Measurements from ENCODE around the gene DPEP2NB.
"Not testable (repeated sequence)": the region's sequence is repeated elsewhere in the genome, so short reads cannot be mapped to it uniquely, and the experiment has no call there.

The DPEP2NB gene

DNA sequence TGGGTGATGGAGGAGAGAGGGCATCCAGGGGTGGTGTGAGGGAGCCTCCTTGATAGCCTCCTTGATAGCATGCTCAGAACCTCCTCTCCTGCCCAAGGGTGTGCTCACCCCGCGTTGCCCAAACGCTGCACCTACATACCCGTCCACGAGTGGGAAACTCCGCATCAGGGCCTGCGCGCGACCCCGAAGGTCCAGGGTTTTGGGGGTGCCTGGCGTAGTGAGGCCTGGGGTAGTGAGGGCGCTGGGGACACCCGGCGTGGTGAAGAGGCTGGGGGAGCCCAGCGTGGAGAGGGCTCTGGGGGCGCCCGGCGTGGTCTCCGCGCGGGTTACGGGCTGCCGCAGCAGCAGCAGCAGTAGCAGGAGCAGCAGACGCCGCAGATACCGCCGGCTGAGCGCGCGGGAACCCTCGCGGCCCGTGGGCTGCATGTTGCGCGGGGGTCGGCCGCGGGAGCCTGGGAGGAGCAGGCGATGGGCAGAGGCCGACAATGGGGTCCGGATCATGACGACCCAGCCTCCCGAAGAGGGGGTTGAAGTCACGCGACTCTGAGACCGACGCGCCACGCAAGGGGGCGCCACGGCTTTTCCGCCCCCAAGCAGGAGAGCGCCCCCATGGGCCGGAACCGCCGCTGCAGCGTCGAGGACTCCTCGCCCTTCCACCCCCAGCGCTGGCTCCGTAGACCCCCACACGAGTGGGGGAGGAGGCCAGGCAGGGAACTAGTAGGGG, 35.6 kb downstream of the DPEP2NB start, which contains the start of gene DPEP3:
TSS of gene DPEP3 (minus strand) at position 545 of the 724 bp plus-strand sequence. CDS start at position 426, 119 bp downstream.
- no peak for FAIRE-seq

DNA sequence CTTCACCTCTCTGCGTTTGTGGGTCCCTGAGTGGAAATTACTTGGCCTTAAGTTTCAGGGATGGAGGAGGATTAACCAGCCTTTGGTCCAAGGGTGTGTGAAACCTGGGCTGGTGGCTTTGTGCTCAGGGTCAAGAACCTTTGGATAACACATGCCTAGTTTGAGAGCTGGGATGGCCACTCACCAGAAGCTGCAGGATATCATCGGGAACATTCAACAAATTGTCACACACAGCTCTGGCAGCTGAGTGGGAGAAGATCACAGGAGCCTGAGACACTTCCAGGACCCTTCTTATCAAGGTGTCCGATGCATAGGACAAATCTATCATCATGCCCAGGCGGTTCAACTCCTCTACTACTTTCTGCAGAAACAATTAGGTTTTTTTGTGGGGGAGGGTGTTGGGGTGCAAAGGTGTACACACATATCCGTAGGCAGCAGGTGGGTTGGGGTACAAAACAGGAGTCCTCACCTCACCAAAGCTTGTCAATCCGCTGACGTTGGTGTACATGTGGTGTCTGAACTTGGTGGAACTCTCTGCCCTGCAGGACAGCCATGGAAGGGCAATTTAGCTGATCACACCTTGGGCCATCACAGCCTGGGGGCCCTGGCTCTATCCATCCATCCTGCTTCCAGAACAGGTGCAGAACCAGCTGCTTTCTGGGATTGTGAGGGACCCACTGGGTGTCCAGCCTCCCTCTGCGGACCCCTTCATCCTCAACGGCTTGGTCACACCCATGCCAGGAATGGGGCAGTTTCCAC, 38.1 kb downstream of the DPEP2NB start:
- FAIRE-seq = no peak

DNA sequence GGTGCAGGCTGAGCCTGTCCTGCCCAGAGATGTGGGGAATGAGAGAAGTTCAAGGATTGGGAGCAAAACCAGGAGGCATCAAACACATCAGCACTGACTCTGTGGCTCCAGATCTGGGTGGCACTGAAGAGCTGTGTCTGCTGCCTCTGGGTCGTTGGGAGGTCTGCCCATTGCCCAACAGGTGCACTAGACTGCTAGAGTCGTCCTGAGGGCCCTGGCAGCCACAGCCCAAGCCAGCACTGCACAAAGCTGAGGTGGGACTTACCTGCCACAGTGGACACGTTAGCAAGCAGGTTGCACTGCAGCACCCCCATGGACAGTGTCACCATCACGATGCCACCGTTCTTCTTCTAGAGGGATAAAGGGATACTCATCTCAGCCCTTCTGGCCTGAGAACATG, 38.7 kb downstream of the DPEP2NB start:
- FAIRE-seq = no peak

DNA sequence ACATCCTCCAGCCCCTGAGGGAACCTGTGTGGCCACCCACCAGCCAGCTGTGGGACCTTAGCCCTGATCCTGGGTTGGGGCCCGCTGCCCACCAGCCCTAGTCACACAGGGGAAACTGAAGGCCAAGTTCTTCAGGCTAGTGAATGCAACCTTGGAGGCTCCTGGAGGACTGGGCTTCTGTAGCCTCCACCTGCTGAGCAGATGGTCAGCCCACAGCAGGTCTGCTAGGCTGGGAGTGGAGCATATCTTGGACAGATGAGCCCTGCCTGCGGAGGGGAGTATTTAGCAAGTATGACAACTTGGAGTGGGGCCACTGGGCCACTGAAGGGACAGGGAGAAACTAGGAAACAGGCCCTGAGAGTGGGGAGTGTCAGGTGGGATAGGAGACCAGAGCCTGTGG, 39.5 kb downstream of the DPEP2NB start:
- no peak for FAIRE-seq

DNA sequence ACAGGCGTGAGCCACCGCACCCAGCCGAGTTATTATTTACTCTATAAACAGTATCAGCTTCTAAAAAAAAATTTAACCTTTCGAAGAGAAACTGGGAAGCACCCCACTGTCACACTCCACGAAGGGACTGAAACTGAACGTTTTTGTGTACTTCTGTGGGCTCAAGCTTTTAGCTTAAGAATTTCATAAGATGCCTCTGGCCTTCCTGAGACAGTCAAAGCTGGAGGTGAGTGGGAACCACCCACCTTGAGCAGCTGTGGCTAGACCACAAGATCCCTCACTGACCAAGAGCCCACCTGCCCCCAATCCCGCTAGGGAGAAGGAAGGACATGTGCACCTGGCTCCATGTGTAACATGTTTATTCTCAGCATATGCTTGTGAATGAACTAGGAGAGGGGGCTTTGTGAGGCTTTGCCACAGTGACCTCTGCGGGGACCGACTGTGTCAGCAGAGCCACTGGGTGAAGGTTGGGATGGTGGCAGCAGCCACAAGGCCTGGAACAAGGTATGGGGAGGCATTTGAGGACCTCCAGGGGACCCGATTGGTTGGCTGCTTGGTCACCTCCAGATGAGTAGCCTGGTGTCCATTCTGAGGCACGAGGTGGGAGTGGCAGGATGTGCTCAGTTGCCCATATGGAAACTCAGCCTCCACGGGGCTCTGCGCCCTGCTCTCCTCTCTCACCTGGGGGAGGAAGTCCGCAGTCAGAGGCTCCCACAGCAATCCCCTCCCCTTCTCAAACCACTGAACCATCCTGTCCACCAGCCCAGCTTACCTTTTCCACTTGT, 40.2 kb downstream of the DPEP2NB start:
- FAIRE-seq = no peak

DNA sequence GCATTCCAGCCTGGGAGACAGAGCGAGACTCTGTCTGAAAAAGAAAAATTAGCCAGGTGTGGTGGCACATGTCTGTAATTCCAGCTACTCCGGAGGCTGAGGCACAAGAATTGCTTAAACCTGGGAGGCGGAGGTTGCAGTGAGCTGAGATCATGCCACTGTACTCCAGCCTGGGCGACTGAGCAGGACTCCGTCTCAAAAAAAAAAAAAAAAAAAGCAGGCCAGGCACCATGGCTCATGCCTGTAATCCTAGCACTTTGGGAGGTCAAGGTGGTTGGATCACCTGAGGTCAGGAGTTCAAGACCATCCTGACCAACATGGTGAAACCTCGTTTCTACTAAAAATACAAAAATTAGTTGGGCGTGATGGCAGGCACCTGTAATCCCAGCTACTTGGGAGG, 43.4 kb downstream of the DPEP2NB start:
- not testable (repeated sequence) for FAIRE-seq

DNA sequence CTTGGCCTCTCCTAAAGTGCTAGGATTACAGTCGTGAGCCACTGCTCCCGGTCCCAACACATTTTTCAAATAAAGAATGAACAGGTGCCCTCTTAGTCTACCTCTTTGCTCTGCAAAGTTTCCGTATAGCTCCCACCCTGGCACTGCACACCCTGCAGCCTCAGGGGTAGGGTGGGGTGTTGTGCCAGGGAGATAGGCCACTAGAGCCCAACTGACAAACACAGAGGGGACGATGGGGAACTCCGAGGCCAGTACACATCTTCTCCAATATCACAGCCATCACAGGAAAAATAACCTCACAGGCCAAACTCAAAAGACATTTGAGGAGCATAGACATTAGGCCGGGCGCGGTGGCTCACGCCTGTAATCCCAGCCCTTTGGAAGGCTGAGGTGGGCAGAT, 44.6 kb downstream of the DPEP2NB start:
- FAIRE-seq = no peak

DNA sequence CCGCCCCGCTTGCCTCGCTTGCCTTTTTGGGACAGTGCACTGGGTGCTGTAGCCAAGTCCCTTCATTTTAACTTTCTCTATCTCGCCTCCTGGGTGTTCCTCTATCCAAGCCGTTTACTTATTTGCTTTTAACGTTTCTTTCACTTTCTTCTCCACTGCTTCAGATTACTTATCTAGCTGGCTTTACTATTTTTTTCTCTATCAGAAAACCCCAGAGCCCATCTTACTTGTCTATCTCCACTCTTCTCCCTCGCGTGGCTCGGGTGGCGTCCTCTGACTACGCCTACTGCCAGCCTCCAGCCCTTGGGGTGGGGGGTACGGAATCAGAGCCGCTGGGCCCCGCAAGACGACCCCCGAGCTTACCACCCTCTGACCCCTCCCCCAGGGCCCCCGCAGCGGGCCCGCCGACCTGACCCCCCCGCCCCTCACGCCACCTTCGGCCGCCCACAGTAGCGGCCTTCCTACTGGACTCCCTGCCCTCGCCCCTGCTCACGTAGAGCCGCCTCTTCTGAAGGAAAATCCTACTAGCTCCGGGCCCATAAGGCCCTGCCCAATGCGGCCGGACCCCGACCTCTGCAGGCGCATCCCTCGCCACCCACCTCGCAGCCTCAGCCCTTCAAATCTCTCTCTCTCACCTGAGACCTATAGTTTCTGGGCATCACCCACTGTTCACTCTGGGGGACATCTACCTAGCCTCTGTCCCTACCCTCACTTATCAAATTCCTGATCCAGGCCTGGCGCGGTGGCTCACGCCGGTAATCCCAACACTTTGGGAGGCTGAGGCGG, 46.3 kb downstream of the DPEP2NB start:
- FAIRE-seq = no peak

DNA sequence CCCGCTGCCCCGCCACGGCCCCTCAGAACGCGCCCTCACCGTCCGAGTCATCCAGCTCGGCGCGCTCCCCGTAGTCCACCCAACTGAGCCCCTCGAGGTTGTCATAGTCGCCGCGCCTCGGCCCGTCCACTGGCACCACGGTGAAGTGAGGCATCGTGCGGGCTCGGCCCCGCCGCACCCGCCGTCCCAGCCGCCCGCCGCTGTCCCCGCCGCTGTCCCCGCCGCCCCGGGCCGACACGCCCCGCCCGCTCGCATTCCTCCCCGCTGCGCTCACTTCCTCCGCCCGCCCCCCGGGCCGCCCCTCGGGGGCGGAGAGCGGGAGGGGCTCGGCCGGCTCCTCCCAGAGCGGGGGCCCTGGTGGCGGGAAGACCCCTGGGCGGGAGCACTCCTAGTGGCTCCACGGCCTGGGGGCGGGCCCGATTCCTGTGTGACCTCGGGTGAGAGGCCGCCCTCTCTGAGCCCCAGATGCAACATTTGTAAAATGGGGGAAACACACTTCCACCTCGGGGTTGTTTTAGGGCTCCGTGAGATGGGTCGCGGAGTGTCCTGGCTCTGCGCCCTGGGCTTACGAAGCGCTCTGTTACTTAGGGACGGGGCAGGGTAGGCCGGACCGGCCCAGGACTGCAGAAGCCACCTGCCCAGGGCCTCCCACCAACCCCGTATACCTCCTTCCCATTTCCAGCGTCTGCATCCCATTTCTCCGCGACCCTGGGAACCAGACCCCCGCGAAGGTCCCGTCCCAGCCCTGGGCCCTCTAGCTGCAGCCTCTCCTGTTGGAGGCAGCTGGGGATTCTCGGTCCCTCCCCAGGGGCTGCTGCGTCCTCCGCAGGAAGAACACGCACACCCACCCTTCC, 47.1 kb downstream of the DPEP2NB start, which contains the start of gene SLC12A4:
TSS of gene SLC12A4 (minus strand) at position 238 of the 854 bp plus-strand sequence. CDS start at position 154, 84 bp downstream.
- no peak for FAIRE-seq

DNA sequence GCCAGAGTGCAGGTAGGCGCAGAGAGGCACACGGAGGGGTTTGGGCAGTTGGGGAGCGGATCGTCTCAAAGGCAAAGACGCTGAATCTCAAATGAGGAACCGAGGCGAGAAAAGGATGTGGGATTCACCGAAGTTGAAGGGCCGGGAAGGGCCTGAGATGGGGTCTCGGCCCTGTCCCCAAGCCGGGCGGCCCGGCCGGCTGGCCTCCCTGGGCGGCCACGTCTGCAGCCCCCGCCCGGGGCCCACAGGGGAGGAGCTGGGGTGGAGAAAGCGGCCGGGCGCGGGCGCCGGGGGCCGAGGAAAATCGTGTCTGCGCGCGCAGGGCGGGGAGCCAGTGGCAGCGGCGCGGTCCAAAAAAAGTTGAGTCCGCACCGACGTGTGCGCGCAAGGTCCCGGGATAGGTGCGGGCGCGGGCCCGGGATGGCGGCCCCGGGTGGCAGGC, 47.7 kb downstream of the DPEP2NB start:
- FAIRE-seq = no peak

DNA sequence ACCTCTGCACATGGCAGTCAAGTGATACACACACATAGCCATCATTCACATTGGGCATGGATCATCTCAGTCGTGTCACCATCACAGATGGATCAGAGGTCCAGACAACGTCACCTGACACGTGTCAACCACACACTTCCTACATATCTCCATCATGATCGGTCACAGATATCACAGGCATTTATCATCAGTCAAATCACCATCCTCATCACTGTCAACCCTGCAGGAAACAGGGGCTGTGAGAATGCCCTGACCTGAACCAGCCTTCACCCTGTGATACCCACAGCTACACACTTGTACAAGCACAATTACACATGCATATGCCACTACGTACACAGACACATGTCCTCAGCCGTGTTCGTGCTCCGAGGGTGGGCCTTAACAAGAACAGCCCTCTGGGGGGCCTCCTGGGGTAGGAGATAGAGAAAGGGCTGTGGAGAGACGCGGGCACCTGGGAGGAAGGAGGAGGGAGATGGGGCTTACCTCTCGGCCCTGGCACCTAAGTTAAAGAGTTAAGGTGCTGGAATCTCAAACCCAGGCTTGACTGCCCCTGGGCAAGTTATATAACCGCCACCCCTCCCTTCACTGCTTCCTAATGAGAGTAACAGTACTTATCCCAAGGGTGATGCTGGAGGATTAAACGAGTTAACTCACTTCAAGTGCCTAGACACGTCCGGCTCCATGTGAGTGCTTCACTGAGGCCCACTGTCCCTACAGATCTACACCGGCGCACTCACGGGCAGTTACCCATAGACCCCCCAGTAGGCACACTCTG, 48.3 kb downstream of the DPEP2NB start:
- FAIRE-seq = no peak

DNA sequence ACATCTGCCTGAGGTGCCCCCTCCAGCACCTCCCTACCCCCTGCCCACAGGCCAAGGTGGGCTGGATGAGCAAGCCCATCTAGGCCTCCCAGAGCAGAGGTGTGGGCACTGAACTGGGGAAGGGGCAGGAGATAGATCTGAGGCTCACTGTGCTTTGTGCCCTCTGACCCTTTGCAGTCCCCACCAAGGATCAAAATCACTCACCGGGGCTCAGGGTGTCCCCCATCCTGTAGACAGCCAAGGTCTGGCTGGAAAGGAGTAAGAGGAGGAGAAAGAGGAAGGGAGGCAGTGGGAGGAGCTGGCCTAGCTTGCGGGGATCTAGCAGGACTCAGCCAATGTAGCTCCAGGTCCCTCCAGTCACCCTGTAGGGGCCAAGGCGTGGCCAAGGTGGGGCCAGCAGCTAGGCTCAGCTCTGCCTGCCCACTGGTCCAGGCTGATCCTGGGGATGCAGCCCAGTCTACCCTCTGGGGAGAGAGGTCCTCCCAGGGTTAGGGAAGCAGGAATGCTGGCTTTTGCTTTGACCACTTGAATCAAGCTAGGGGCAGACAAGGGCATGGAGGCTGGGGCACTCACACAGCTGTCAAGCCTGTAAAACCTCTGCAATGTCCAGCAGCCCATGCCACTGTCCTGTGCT, 49.0 kb downstream of the DPEP2NB start:
- FAIRE-seq = peak; percentile 90

DNA sequence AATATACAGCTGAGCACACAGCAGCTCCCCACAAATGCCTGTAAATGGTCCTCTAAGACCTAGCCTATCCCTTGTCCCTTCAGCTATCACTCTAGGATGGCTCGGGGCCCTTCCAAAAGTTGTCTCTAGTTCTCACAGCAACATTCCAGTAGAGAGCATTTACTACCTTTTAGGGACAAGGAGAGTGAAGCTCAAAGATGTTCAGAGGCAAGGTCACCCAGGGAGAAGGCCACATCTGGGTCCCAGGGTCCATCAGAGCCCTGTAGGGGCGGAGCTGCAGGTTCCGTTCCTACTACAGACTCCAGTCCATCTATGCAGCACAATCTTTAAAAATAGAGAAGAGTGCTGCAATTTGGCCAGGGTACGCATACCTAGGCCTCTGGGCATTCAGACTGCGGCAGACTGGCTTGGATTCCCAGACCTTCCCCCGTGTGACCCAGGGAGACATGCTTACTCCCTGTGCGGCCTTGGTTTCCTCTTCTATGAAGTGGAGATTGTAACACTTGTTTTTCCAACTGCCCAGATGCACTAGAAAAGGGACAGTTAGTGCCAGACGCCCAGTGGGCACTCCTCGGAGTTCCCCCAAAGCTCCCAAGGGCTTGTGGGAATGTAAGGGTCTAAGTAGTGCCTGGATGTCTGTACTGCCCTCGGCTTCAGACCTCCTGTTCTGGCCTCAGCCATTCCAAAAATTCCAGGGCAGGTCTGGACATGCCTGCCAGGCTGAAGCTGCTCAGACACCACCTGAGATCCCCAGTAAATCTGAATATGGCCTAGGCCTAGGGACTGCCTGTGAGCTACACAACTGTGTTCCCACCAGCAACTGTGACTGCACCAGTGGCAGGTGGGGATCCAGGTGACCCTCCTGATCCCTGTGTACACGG, 49.8 kb downstream of the DPEP2NB start:
- no peak for FAIRE-seq

DNA sequence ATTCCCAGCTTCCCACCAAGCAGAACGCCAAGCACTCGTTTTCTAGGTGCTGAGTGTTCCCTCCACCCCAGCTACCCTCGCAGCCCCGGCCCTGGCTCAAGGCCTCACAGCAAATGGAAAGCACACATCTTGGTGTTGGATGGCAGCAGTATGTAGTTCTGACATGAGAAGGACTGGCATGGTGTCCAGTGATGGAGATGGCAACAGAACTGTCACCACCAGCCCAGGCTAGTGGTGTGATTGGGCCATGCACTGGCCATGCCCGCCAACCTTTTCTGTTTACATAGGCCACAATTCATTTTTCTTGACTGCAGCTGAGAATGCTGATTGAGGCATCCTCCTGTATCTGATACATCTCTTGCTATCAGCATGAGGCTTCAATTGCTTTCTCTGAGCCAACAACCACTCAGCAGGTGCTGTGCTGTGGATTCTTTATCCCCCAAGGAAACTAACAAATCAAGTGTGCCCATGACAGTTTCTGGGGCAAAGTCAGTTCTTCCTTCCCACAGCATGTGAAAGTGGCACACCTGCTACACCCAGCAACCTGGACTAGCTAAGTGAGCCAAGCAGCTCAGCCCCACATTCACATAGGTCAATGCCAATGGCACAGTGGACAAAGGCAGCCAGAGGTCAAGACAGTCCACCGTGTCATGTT, 51.1 kb downstream of the DPEP2NB start:
- FAIRE-seq = no peak

DNA sequence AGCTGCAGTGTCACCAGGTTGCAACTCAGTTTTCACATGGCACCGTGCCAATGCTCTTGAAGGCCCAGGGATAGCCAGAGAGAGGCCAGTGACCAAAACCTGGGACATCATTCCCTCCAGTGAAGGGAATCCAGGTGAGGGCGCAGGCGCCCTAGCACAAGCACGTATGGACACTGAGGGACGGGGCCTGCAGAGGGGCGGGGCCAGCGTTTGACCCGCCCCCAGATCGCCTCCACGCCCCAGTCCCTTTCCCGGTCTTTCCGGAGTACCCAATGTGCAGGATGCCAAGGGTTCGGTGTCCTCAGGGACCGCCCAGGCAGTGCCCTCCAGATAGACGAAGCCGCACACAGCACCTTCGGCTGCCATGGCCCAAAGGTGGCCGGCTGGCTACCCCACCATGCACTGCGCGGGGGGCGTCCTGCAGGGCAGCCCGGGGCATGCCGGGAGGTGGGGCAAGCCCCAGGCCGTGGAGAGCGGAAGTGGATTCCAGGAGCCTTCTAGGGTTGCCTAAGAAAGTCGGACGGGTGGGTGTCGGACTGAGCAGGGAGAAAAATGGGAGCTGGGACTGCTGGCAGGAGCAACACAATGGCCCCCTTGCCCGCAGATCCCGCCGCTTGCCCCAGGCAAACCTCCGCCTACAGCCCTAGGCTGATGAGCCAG, 51.9 kb downstream of the DPEP2NB start:
- no peak for FAIRE-seq
